ENCODE data around the gene RNF144A.

DNA sequence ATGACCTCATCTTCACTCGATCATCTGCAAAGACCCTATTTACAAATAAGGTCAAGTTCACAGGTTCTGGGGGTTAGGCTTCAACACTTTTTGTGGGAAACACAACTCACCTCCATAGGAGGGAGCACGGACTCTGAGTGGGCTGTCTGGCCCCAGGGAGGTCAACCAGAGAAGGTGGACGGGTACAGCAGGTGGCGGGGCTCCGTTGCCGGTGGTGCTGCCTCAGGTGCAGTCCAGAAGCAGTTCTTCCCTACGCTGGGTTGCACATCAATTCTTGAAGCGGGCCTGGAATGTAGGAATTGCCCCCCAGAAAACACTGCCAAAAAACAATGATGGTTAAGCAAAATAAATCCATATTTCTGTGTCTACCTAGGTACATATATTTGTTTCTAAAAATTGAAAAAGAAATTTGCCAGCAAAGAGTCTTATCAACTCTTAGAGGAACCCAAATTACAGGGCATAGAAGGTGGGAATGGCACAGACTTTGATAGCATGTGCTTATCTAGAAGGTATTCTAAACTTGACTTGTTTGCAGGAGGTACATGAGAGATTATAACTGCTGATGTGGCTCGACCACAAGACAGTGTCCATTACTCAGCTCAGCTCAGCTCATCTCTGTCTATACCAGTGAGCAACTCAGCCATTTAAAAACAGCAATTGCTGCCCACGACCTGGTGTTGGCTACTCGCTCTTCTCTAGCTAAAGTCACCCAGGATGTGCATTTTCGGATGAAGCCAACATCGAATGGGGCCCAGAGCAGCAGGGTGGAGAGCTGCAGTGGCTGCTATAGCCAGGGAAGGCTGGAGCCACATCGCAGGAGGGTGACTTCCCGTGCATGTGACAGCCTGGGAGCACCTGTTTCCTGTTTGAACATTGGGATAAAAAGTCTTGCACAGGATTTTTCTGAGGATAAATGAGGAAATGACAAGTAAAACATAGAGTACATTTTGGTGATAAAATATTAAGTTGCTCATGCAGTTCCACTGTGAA, 128.7 kb downstream of the RNF144A start:
- TF ChIP-seq CTCF (IDR thresholded peaks at IDR 0.05): no peak
- TF ChIP-seq POLR2A (IDR thresholded peaks at IDR 0.05): no peak

Measured in Peyer's patch (tissue), 4 donors.